AML-193 (cell line): ENCODE measurements around the gene GNPNAT1.

Experiments
- DNase-seq, 2 experiments: peaks; one replicate each; lab custom pipeline; 2025; lab: John Stamatoyannopoulos, UW

GNPNAT1 gene

DNA sequence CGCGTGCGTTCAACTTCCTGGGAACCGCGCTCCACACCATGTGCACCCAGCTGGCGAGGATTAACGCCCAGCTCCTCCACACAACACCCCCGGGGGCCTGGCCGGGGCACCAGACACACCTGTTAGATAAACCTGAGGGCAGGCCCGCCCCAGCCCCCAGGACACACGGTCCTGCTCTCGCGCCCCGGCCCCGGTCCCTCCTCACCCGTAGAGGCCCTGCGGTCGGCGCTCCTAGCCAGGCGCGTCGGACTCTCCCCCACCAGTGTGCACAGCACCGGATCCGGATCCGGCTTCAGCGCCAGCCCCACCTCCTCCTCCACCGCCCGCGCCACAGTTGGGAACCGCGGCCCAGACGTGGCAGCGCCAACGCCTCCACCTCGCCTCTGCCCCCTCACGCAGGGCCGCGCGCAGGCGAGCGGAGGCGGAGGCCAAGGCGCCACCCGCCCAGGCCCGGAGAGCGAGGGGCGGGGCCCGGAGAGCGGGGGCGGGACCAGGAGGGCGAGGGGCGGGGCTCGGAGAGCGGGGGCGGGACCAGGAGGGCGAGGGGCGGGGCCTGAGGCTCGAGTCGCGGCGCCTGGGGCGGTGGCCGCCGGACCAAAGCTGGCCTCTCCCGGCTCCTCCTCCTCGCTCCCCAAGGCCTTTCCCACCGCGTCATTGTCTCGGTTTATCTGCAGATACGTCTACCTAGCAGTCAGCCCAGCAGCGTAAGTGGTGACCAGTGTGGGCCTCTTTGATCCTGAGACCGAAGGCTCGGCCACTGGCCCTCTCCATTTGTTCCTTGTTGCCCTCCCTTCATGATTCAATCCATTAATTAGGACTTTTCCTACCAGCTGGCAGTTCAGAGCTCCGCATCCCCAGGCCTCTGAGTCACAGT is at the start of gene GNPNAT1:
GNPNAT1 (minus strand) TSS at position 385 of the 874 bp plus-strand sequence. CDS start 6,957 bp downstream, outside the sequence.
- DNase-seq = no peak

DNA sequence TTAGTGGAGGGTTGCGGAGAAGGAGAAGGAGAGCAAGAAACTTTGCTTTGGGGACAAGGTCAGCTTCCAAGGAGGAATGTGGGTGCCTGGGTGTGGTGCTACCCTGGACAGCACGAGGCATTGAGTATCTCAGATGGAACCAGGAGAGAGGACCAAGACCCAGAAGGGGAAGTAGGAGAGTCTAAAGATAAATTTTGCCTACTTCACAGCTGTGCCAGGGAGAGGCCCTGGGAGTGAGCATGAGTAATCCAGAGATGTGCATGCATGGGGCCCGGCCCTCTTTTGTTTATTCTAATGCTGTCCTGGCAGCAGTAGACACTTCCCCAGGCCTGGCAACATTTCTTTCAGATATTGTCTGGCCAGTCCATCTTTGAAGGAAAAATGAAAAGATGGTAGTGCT is 49.5 kb upstream of the GNPNAT1 start:
- no peak for DNase-seq

DNA sequence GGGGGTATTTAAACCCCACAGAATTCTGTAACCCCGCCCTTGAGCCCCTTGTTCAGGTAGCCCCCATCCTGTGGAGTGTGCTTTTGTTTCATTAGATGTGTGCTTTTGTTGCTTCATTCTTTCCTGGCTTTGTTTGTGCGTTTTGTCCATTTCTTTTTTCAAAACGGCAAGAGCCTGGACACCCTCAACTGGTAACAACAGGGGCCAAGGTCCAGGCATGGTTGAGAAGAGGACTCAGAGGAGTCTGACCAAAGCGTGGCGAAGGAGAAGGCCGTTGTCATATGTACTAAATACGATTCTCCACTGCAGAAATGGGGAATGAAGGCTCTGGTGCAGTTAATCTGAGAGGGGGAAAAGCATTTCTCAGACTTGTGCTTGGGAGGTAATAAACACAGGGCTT is 46.0 kb upstream of the GNPNAT1 start:
- no peak for DNase-seq

DNA sequence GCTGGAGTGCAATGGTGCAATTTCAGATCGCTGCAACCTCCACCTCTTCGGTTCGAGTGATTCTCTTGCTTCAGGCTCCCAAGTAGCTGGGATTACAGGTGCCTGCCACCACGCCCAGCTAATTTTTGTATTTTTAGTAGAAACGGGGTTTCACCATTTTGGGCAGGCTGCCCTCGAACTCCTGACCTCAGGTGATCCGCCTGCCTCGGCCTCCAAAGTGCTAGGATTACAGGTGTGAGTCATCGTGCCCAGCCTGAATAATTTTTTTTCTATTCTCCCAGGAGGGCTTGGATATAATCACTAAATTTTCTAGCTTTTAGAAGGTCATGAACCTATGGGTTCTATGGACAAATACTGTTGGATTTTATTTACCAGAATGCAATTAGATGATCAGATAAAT is 44.7 kb upstream of the GNPNAT1 start:
- no peak for DNase-seq

DNA sequence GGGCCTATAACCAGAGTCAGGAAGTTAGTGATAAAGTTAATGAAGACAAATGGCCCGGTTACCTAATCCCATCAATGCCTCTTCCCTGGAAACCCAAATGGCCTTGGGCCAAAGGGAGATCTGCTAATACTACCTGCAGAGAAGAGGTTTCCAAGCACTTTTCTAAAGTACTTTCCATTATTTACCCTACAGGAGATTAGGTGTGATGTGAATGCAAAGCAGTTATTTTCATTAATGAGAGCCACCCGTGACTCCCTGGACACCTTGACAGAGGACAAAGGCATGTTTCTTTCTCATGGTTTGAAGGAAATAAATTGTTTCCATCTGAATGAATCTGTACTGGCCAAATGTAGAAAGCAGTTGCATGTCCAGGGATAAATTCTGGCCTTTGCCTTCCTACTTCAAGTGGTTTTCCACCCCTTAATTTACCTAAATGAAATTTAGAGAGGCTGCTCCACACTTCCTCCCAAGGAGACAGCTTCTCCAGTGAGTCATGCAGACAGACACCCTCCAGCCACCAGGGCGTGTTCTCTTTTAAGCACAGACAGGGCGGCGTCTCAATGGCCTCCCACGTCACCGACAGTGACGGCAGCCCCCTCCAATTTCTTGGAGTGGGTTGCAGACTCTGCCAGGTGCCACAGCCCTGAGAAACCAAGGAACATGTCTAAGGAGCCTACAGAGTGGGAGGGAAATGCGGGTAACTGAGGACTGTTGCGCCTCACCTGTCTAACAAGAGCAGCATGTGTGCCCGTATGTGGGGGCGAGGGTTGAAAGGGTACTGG is 43.9 kb upstream of the GNPNAT1 start:
- DNase-seq = no peak

DNA sequence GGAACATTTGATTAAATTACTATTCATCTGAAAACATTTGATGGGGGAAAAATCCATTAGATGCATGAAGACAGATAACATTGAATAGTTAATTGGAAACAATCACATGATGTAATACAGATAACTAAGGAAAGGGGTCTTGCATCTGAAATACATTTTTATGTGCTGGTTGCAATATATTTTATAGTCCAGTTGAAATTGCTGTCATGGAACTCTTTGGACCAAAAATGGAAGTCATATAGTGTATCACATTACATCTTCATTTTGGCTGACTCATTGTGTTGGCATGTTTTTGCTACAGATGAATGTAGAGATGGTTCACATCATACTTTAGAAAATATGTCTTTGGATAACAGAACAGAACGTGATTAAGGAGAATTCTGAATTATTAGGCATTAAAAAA is 43.0 kb upstream of the GNPNAT1 start:
- DNase-seq = no peak

DNA sequence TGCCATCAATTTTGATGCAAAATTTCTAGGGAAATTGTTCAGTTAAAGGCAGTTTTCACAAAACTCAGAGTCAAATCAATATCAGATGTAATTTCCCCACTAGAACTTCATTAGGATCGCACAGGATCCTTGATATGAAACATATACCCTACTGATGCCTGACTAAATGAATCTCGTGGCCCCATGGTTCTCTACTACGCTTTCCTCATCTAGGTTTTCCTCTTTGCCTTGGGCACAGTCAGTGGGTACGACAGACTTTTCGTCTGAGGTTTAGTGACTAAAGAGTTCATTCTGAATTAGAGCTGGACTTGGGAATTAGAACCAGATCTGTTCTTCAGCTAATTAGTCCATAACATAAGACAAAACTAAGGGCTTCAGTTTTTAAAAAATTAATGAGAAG is 42.5 kb upstream of the GNPNAT1 start:
- DNase-seq = no peak

DNA sequence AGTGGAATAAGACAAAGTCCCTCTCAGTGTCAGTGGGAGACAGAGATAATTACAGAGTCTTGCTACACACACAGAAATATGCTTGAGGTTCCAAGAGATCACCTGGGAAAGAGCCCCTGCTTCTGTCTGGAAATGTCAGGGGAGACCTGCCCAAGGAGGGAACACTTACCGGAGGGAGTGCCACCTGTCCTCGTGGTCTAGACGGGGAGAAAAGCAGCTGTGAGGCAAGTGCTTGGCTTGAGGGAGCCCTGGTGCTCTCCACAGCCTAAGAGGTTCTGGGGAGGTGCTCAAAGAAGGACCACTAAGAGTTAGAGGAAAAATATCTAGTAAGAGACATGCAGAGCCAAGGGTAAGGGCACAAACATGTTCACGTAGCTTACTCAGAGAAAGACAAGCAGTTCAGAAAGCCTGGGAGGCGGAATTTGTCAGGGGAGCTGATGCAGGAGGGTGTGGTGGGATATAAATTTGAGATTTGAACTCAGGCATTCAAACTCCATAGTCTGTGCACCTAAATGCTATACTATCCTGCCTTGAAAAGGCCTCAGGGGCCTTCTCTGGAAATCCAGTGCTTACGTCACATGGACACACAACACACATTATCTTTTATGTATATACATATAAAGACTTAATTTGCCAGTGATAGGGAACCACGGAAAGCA is 38.2 kb upstream of the GNPNAT1 start:
- no peak for DNase-seq

DNA sequence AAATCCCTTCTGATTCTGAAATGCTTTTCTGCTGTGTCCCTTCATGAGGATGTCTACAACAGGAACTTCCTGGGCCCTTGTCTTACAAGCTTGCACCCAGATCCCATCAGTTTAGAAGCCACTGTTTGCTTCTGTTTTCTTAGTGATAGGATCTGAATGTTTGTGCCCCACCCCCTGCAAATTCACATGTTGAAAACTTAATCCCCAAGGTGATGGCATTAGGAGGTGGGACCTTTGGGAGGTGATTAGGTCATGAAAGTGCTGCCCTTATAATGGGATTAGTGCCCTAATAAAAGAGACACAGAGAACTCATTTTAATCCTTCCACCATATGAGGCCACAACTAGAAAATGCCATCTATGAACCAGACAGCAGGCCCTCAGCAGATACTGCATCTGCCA is 36.0 kb upstream of the GNPNAT1 start:
- DNase-seq = no peak

DNA sequence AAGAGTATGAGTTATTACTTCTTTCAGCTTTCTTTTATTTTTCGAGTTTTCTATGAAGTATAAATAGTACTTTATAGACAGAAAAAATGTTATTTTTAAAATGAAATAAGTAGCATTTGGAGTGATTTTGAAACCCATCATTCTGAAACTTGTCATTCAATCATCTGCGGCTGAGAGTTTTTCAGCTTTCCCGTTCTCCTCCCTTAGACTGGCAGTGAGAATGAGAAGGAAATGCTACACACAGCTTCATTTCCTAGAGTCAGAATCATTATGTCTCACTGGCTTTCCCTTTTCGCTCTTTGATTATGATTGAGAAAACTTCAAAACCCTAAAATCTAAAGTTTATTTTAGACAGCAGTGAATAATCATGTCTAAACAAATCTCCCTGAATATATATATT is 33.7 kb upstream of the GNPNAT1 start:
- peak in 1 of 2 experiments; percentile 1 for DNase-seq

DNA sequence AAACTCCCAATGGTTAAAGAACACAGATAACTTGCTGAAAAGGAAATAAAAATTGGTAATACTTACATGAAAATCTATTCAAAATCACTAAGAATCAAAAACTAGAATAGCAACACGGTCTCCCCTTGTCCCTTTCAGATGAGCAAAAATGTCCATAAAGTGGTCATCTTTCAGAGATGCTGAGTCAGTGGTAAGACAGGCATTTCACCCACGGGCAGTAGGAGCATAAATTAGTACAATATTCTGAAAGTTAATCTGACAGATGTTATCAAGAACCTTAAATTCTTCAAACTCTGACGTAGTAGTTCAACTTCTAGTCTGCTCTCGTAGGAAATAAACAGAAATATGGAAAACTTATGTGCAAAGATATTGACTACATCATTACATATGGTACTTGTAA is 33.1 kb upstream of the GNPNAT1 start:
- no peak for DNase-seq

DNA sequence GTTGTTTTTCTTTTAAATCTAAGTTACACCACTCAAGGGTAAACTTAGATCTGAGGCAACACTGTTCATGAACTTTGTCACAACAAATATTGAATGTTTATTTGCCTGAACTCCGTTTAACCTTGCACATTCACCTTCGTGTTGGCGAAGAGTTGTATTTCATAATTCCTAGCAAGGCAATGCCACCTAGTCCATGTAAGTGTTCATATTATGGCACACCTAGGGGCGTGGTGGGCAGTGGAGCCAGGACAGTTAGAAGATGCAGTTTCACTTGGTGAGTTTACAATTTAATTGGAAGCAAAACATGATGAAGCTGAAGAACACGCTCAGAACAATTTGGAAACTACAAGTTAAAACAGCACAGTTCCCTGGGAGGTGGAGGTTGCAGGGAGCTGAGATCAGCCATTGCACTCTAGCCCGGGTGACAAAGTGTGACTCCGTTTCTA is 30.4 kb upstream of the GNPNAT1 start:
- DNase-seq = no peak

DNA sequence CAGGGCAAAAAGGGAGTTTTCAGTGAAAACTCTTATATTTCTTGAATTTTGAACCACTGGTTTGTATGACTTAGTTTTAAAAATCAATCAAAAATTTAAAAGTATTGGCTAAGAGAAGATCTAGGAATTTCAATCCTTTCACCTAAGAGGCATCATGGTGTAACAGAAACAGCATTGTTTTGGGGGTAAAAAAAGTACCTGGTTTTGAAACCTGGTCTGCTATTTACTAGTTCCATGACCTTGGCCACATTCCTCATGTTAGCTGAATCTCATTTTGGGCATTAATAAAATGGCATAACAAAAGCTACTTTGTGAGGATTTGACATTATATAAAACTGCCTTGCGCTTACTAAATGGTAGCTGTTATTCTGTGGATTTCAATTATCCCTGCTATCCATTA is 16.7 kb upstream of the GNPNAT1 start:
- no peak for DNase-seq

DNA sequence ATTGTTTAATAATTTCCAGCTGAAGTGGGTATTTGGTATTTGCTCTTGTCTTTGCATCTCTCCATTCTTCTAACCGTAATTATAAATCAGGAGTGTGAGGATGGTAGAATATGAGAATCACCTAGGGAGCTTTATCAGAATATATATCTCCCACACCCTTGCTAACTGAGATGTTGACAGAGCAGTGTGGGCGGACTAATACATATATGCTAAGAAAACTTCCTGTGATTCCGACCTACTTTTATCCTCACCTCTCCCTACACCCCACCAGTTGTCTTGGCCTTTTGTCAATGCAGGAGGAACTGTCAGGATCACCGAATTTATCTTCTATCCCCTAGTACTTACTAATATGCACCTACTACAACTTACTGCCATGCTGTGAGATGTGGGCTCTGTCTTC is 14.7 kb upstream of the GNPNAT1 start:
- DNase-seq = no peak

DNA sequence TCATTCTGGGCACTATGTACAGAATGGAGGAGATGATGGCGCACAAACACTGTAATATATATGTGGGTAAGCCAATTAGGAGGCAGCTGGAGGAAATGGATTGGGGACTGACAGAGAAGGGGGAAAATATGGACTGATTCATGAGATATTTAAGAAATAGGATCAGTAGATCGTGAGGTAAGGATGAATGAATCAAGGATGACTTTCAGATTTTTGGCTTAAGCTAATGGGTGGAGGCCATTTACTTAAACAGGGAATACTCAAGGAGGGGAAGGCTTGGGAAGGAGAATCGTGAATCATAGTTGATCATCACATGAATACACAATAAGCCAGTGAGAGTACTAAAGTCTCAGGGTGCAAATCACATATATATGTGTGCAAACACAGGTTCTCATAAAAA is 11.2 kb upstream of the GNPNAT1 start:
- DNase-seq = no peak

DNA sequence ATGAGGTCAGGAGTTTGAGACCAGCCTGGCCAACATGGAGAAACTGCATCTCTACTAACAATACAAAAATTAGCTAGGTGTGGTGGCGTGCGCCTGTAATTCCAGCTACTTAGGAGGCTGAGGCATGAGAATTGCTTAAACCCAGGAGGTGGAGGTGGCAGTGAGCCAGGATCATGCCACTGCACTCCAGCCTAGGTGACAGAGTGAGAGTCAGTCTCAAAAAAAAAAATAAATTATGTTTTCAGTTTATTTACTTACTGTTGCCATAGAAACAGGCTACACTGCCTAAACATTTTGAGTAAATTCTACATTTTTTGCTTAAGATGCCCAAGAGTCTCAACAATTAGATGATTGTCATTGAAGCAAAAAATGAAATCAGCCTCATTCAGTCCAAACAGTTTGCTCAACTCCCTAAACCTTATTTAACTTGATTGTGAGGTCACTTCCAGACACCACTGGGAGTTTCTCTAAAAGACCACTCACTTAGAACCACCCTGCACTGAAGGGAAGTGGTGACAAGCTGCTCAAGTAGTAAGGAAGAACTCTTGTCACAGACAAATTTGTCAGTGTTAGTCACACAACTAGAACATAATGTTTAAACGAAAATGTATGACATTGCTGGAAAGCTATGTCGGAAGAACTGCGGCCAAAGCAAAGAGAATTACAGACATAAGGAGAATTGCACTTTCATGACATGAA is 9.8 kb upstream of the GNPNAT1 start:
- DNase-seq = no peak

DNA sequence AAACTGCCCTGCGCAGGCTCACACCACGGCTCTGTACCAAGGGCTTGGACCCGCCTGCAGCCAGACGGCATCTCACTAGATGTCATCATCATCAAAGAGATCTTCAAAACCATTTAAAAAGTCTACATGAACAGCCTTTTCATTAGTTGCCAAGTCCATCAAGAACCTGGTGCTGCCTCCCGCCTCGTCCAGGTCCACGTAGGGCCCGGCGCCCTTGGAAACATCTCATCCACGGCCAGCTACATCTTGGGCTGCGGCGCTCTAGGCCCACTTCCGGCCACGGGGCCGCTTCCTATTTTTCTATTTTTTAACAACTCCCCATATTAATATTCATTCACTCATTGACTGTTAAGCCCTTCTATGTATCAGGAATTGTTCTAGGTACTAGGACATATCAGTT is 7.4 kb upstream of the GNPNAT1 start:
- DNase-seq = no peak

DNA sequence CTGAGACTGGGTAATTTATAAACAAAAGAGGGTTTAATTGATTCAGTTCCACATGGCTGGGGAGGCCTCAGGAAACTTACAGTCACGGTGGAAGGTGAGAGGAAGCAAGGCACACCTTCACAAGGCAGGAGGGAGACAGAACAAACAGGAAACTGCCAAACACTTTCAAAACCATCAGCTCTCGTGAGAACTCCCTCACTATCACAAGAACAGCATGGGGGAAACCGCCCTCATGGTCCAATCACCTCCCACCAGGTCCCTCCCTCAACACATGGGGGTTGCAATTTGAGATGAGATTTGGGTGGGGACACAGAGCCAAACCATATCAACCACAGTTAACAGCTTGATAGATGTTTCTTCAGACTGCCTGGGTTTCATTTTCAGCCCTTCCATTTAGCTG is 6.2 kb upstream of the GNPNAT1 start:
- no peak for DNase-seq

DNA sequence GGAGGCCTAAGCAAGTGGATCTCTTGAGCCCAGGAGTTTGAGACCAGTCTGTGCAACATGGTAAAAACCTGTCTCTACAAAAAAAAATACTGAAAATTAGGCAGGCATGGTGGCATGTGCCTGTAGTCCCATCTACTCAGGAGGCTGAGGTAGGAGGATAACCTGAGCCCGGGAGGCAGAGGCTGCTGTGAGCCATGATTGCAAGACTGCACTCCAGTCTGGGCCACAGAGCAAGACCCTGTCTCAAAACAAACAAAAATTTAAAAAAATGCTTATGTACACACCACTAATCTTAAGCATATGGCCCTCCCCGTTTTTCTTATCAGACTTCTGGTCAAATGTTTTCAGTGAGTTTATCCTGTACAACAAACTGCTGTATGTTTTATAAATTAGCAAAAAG is 1.7 kb upstream of the GNPNAT1 start:
- no peak for DNase-seq

DNA sequence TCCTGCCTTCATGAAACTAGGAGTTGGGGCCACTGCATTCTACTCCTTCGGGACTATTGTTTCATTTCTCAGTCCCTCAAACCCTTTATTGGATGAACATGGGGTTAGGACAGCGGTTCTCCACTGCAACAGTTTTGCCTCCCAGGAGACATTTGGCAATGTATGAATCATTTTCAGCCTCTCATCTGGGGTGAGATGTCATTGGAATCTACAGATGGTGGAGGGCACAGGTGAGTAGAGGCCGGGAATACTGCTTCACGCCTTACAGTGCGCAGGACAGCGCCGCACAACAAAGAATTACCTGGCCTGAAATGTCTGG is 649 bp upstream of the GNPNAT1 start:
- DNase-seq = no peak

DNA sequence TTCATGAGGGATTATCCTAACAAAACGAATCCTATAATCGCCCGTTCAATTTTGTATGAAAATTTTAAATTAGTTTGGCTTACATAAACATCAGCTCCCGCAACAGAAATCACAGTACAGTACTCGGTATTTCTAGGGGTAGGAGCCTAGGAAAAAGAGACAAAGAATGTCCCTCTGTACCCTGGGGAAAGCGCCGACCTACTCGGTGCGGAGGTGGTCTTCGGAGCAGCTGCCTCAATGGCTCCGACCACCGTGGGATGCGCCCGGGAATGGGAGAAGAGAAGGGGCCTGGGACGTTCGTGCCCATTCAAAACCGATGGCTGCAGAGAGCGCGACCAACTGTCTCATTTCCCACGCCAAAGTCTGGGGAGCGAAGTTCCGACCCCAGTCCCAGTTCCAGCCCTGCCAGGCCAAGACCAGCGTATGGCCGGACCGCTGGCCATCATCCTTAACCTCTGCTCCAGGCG is 618 bp downstream of the GNPNAT1 start:
- DNase-seq = no peak
